Measurements from ENCODE around the gene PDCD1.
"Not testable (repeated sequence)": the region's sequence is repeated elsewhere in the genome, so short reads cannot be mapped to it uniquely, and the experiment has no call there.

The PDCD1 gene

GRCh38 chr2:241850544-241851324 is 8.0 kb downstream of the PDCD1 start:
- no peak for DNase-seq

GRCh38 chr2:241849616-241850543 is 8.8 kb downstream of the PDCD1 start:
- no peak for DNase-seq

GRCh38 chr2:241848761-241849615 is 9.7 kb downstream of the PDCD1 start:
- no peak for DNase-seq

DNA sequence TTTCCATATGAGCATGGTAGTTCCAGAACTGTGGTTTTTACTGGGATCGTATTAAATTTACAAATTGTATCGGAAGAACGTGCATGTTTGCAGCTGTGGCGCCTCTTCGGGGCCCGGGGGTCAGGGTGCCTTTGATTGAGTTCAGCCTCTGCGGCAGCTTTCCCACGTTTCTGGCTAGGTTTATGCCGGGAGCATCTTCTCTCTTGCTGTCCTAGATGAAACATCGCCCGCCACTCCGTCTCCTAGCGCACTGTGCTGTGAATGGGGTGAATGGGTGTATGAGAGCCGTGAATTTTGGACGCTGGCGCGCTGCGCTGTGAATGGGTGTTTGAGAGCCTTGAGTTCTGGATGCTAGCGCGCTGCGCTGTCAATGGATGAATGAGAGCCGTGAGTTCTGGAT is 12.3 kb downstream of the PDCD1 start:
- DNase-seq: no peak

DNA sequence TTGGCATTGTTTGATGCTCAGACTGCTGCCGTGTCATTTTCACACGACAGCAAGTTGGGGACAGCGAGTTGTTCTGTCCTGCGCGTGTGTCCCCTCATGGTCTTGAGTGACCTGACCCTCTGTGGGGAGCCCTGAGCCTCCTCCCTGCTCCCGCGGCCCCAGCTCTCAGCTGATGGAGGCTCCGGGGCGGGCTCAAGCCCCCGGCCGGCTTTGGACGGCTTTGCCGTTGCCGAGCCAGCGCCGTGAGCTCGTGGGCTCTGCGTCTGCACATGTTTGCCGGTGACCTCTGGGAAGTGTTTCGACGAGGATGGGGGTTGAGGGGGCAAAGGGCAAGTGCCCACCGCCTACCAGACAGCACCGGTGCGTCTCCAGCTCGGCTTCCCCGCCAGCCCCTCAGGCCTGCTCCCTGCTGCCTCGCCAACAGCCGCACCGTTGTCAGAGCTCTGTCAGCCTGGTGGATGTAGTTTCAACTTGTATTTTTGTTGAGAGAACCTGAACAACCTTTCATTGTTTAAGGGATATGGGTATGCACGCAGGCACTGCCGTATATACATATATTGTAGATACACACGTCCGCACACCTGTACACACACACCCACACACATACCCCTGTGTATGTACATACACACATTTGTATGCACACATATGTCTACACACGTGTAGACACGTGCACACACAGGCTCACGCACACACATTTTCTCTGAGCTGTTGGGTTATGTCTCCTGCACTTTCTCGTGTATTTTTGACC is 13.7 kb downstream of the PDCD1 start:
- DNase-seq: no peak

DNA sequence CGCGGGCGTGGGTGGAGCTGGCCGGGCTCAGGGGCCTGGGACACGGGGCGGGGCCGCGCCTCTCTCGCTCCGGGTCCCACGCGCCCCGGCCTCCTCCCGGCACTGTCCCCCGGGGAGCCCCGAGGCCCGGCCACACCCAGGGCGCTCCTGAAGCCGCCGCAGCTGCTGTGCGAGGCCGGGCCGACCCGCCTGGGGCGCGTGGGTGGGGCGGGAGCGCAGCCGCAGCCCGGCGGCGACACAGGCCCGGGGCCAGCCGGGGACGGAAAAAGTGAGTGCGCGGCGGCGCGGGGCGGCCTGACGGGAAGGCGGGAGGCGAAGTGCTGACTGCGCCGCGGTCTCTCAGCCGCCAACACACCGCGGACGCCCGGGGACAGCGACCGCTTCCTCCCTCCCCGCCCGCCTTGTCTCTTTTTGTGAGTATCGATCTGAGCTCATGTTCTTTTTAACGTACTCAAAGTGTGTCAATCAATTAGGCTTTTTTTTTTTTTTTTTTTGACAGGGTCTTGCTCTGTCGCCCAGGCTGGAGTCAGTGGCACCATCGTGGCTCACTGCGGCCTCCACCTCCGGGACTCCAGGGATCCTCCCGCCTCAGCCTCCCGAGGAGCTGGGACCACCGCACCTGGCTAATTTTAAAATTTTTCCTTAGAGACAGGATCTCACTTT is 14.5 kb downstream of the PDCD1 start:
- peak; percentile 71 for DNase-seq

DNA sequence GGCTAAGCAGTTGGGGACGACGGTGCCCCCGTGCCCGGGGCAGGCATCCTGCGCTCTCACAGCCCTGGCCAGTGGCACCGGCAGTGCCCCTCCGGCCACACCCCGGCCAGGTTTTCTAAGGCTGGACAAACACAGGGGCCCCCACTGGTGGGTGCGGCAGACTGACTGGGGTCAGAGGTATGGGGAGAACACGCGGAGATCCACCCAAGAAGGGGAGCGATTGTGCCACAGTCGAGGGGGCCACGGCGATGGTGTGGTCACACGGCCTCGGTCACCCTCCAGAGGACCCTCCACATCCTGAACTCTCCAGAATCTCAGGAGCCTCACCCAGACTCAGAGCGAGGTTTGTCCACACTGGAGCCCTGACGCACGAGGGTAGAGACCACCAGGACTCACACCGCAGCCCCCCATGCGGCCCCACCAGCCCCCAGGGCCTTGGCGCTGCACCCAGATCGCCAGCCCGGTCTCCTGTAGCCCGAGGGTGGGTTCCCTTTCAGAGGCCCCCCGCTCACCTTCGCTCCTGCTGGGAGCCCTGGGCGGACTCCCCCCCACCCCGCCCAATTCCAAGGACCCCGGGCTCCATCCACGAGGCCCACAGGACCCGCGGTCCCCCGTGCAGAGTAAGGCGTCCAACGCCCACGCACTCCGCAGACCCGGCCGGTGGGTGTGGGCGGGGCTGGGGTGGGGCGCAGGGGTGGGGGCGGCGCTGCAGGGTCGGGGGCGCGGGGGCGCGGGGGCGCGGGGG is 15.2 kb downstream of the PDCD1 start:
- DNase-seq: no peak

GRCh38 chr2:241842620-241843211 is 16.0 kb downstream of the PDCD1 start:
- peak; percentile 48 for DNase-seq

GRCh38 chr2:241842067-241842415 is 16.7 kb downstream of the PDCD1 start:
- no peak for DNase-seq

GRCh38 chr2:241841181-241842066 is 17.3 kb downstream of the PDCD1 start:
- no peak for DNase-seq

DNA sequence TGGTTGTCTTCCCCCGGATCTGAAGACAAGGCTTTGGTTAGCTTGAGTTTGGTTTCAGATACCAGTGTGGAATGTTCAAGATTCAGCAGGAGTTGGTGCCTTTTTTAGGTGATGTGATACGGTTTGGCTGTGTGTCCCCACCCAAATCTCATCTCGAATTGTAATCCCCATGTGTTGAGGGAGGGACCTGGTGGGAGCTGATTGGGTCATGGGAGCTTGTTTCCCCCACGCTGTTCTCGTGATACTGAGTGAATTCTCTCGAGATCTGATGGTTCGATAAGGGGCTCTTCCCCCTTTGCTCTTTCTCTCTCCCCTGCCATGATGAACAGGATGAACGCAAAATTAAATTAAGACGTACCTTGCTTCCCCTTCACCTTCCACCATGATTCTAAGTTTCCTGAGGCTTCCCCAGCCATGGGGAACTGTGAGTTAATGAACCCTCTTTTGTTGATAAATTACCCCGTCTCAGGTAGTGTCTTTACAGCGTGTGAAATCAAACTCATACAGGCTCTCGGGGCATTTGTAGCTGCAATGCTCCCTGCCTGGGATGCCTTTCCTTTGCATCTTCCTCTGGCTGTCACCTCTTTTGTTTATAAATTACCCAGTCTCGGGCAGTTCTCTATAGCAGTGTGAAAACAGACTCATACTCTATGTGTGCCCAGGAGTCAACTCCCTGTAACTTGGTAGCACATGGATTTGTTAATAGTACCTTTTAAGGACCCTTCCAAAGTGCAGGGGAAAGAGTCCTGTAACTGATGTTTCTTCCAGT is 21.3 kb downstream of the PDCD1 start:
- no peak for DNase-seq

DNA sequence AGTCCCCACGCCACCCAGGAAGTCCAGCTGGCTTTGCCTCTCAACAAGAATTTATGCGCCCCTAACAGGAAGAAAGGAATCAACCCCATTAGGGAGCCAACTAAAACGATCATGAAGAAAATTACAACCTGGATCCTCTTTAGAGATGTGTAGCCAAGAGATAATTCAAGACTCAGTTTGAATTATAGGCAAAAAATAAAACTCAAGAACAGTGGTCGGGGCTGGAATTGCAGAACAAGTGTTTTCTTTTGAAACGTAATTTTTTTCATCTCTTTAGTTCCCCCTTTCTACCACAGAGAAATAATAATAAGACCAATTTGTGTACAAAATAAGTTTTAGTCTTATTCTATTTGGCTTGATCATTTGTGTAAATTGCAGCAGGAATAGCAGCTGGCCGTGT is 22.4 kb downstream of the PDCD1 start:
- no peak for DNase-seq

DNA sequence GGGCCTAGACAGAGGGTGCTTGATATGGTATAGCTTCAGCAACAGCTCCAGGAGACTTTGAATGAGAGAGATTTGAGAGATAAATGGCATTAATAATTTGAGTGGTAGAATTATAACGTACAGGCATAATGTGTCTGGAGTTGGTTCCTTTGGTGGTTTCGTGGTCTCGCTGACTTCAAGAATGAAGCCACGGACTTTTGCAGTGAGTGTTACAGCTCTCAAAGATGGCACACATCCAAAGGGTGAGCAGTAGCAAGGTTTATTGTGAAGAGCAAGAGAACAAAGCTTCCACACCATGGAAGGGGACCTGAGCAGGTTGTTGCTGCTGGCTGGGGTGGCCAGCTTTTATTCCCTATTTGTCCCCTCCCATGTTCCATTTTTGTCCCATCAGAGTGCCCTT is 23.1 kb downstream of the PDCD1 start:
- DNase-seq: no peak

GRCh38 chr2:241834527-241835210 is 24.0 kb downstream of the PDCD1 start:
- no peak for DNase-seq

- not testable (repeated sequence) for DNase-seq
Measured at GRCh38 chr2:241833756-241834526, 24.8 kb downstream of the PDCD1 start.

- DNase-seq: no peak
Measured at GRCh38 chr2:241833101-241833663, 25.5 kb downstream of the PDCD1 start.

GRCh38 chr2:241827394-241827793 is 31.3 kb downstream of the PDCD1 start:
- no peak for DNase-seq
